Testis (tissue), 2 donors: ENCODE results near the gene PROM2.

Experiments used
- CTCF ChIP-seq, 3 experiments: fragments of 450-650 bp in 2 of 3; fragments of 200-600 bp in 1 of 3; sonication (generic) in 1 of 3; IDR thresholded peaks; one replicate each; pipeline ENCODE4 v1.5.1; 2016 to 2019; ENCODE audit warnings: antibody characterized with exemption in 3 of 3, mild to moderate bottlenecking in 2 of 3, moderate library complexity in 1 of 3
- POLR2A ChIP-seq: fragments of 450-650 bp; IDR thresholded peaks from one replicate; pipeline ENCODE4 v1.6.1; 2017; ENCODE audit warnings: antibody characterized with exemption, mild to moderate bottlenecking, moderate library complexity

- TF ChIP-seq CTCF (IDR thresholded peaks at IDR 0.05) (no peak), POLR2A (no peak)
Observed at GRCh38 chr2:95315801-95316411, 41.7 kb downstream of the PROM2 start.
